Measurements from ENCODE around the gene ETHE1.

The ETHE1 gene

DNA sequence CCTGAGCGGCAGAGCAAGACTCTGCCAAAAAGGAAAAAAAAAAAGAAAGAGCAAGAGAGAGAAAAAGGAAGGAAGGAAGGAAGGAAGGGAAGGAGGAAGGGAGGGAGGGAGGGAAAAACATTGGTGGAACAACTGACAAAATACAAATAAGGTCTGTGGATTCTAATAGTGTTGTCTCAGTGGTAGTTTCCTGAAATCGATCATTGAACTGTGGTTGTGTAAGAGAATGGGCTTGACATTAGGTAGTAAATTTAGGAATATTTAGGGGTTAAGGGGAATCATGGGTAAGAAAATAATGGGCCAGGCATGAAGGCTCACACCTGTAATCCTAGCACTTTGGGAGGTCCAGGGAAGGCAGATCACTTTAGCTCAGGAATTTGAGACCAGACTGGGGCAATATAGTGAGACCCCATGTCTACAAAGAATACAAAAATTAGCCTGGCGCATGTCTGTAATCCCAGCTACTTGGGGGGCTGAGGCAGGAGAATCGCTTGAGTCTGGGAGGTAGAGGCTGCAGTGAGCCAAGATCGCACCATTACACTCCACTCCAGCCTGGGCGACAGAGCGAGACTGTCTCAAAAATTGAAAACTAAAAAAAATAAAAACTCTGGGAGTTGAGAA is 36.9 kb downstream of the ETHE1 start:
- Histone ChIP-seq H3K27ac (ENCODE audit: low read depth, low read length, poor library complexity, severe bottlenecking) (no peak overlapping the region), H3F3A (ENCODE audit: insufficient read depth, low read length) (no peaks in the 10 kb centered on the region), H3K36me3 (ENCODE audit: insufficient read depth, low read length) (no peaks in the 10 kb centered on the region; the same call in 1 of the 2 replicates), H3K9me2 (ENCODE audit: low read depth, low read length) (no peaks in the 10 kb centered on the region), H2AFZ (ENCODE audit: low read length) (no peak overlapping the region), H3K9ac (ENCODE audit: low read length) (no peak overlapping the region), H3K4me1 (ENCODE audit: insufficient read depth, low read length, severe bottlenecking) (no peaks in the 10 kb centered on the region), H4K20me1 (ENCODE audit: insufficient read depth, low read length) (no peaks in the 10 kb centered on the region), H3K4me3 (ENCODE audit: low read depth, low read length, poor library complexity, severe bottlenecking) (no peak overlapping the region), H3K79me2 (ENCODE audit: insufficient read depth, low read length) (no peaks in the 10 kb centered on the region), H3K4me2 (ENCODE audit: low read length) (no peak overlapping the region), H3K27me3 (ENCODE audit: insufficient read depth, low read length) (no peaks in the 10 kb centered on the region), H3K9me3 (ENCODE audit: low read length) (no peaks in the 10 kb centered on the region)
- TF ChIP-seq, protein P1, sequence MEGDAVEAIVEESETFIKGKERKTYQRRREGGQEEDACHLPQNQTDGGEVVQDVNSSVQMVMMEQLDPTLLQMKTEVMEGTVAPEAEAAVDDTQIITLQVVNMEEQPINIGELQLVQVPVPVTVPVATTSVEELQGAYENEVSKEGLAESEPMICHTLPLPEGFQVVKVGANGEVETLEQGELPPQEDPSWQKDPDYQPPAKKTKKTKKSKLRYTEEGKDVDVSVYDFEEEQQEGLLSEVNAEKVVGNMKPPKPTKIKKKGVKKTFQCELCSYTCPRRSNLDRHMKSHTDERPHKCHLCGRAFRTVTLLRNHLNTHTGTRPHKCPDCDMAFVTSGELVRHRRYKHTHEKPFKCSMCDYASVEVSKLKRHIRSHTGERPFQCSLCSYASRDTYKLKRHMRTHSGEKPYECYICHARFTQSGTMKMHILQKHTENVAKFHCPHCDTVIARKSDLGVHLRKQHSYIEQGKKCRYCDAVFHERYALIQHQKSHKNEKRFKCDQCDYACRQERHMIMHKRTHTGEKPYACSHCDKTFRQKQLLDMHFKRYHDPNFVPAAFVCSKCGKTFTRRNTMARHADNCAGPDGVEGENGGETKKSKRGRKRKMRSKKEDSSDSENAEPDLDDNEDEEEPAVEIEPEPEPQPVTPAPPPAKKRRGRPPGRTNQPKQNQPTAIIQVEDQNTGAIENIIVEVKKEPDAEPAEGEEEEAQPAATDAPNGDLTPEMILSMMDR (IDR thresholded peaks at IDR 0.05; ENCODE audit: low read length): no peak
- TF ChIP-seq EZH2 (IDR thresholded peaks at IDR 0.05; ENCODE audit: borderline replicate concordance, low read length): no peak

DNA sequence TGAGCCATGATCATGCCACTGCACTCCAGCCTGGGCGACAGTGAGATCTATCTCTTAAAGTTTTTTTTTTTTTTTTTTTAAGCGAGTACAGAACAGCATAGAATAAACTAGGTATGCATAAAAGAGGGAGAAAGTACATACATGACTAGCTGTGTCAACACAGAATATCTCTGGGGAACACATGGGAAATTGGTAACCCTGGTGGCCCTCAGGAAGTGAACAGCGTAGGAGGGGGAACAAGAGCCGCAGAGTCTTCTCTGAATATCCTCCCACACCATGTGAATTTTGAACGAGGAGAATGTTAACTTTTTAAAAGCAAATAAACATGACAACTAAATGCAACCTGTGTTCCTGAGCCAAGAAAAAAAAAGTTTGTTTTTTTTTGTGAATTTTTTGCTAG is 37.7 kb downstream of the ETHE1 start:
- H3K9me3 ChIP-seq (ENCODE audit: low read length): no peaks in the 10 kb centered on the region
- no peaks in the 10 kb centered on the region for H3K27me3 ChIP-seq (ENCODE audit: insufficient read depth, low read length)
- H3K36me3 ChIP-seq (ENCODE audit: insufficient read depth, low read length): no peaks in the 10 kb centered on the region; the same call in 1 of the 2 replicates
- no peaks in the 10 kb centered on the region for H3K9me2 ChIP-seq (ENCODE audit: low read depth, low read length)
- no peak overlapping the region for H3K4me3 ChIP-seq (ENCODE audit: low read depth, low read length, poor library complexity, severe bottlenecking)
- TF ChIP-seq EZH2 (IDR thresholded peaks at IDR 0.05; ENCODE audit: borderline replicate concordance, low read length): no peak
- TF ChIP-seq, protein P1 (IDR thresholded peaks at IDR 0.05; ENCODE audit: low read length): no peak
- H2AFZ ChIP-seq (ENCODE audit: low read length): no peak overlapping the region
- H3K9ac ChIP-seq (ENCODE audit: low read length): no peak overlapping the region
- H3F3A ChIP-seq (ENCODE audit: insufficient read depth, low read length): no peaks in the 10 kb centered on the region
- H3K4me2 ChIP-seq (ENCODE audit: low read length): no peak overlapping the region
- no peaks in the 10 kb centered on the region for H3K79me2 ChIP-seq (ENCODE audit: insufficient read depth, low read length)
- no peak overlapping the region for H3K27ac ChIP-seq (ENCODE audit: low read depth, low read length, poor library complexity, severe bottlenecking)
- H4K20me1 ChIP-seq (ENCODE audit: insufficient read depth, low read length): no peaks in the 10 kb centered on the region
- H3K4me1 ChIP-seq (ENCODE audit: insufficient read depth, low read length, severe bottlenecking): no peaks in the 10 kb centered on the region

DNA sequence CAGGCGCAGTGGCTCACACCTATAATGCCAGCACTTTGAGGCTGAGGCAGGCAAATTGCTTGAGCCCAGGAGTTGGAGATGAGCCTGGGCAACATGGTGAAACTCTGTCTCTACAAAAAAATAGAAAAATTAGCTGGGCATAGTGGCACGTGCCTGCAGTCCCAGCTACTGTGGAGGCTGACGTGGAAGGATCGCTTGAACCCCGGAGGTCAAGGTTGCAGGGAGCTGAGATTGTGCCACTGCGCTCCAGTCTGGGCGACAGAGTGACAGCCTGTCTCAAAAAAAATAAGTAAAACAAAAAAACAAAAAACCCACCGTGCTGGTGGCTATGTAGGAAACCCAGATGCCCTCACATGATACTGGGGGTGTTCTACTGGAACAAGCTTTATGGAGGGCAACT is 38.8 kb downstream of the ETHE1 start:
- TF ChIP-seq, protein P1 (IDR thresholded peaks at IDR 0.05; ENCODE audit: low read length): no peak
- no peak for TF ChIP-seq EZH2 (IDR thresholded peaks at IDR 0.05; ENCODE audit: borderline replicate concordance, low read length)
- Histone ChIP-seq H2AFZ (ENCODE audit: low read length) (no peak overlapping the region), H3K79me2 (ENCODE audit: insufficient read depth, low read length) (no peaks in the 10 kb centered on the region)

More for the DNA sequence above, 38.8 kb downstream of the ETHE1 start:
- no peak overlapping the region for H3K4me2 ChIP-seq (ENCODE audit: low read length)
- H3K36me3 ChIP-seq (ENCODE audit: insufficient read depth, low read length): no peaks in the 10 kb centered on the region; the same call in 1 of the 2 replicates
- no peaks in the 10 kb centered on the region for H3K9me2 ChIP-seq (ENCODE audit: low read depth, low read length)
- H3K27me3 ChIP-seq (ENCODE audit: insufficient read depth, low read length): no peaks in the 10 kb centered on the region
- H3K27ac ChIP-seq (ENCODE audit: low read depth, low read length, poor library complexity, severe bottlenecking): no peak overlapping the region
- no peak overlapping the region for H3K9ac ChIP-seq (ENCODE audit: low read length)
- no peaks in the 10 kb centered on the region for H3F3A ChIP-seq (ENCODE audit: insufficient read depth, low read length)
- H3K4me3 ChIP-seq (ENCODE audit: low read depth, low read length, poor library complexity, severe bottlenecking): no peak overlapping the region
- no peaks in the 10 kb centered on the region for H3K4me1 ChIP-seq (ENCODE audit: insufficient read depth, low read length, severe bottlenecking)
- H3K9me3 ChIP-seq (ENCODE audit: low read length): no peaks in the 10 kb centered on the region
- no peaks in the 10 kb centered on the region for H4K20me1 ChIP-seq (ENCODE audit: insufficient read depth, low read length)
